ENCODE data around the gene HOXB7.

Gene HOXB7

DNA sequence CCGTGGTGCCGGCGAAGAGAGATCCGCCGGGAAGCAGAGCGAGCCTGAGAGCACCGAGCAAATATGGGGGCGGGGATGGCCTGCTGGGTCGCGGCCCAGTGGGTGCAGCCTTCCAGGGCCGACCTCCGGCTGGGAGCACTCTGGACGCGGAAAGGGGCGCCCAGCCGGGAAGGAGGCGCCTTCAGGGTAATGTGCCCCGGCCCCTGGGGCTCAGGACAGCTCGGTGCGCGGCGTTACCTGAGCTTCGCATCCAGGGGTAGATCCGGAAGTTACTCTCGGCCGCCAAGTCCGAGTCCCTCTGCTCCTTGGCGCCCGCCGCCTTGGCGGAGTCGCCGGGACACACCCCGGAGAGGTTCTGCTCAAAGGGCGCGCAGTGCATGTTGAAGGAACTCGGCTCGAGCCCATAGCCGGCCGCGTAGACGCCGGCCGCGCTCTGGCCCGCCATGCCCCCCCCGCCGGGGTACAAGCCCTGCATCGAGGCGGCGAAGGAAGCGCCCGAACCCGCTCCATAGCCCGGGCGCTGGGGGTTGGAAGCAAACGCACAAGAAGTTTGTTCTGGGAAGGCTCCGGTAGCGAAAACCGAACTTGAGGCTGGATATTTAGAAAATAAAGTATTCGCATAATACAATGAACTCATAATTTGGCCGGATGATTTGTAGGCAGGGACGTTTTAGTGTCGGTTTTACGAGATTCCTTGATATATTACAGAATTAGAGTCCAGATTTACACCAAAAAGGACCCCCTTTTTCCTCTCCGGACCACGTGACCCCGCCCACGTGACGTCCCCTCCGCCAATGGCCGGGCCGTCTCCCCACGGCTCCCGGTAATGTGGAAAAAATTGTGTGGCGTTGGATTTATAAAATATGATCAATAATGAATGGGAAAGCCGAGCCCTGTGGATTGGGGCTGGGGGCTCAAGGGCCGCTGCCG, at the start of gene HOXB7:
TSS of gene HOXB7 (minus strand) at position 736 of the 930 bp plus-strand sequence. CDS start at position 637, 99 bp downstream.
- in situ Hi-C loops (cut with HindIII; ENCODE audit: low sequenced_read_pairs): no loop called here
- TF ChIP-seq, protein P1, sequence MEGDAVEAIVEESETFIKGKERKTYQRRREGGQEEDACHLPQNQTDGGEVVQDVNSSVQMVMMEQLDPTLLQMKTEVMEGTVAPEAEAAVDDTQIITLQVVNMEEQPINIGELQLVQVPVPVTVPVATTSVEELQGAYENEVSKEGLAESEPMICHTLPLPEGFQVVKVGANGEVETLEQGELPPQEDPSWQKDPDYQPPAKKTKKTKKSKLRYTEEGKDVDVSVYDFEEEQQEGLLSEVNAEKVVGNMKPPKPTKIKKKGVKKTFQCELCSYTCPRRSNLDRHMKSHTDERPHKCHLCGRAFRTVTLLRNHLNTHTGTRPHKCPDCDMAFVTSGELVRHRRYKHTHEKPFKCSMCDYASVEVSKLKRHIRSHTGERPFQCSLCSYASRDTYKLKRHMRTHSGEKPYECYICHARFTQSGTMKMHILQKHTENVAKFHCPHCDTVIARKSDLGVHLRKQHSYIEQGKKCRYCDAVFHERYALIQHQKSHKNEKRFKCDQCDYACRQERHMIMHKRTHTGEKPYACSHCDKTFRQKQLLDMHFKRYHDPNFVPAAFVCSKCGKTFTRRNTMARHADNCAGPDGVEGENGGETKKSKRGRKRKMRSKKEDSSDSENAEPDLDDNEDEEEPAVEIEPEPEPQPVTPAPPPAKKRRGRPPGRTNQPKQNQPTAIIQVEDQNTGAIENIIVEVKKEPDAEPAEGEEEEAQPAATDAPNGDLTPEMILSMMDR (IDR thresholded peaks at IDR 0.05; ENCODE audit: low read depth, low read length): no peak
- peak within 1 kb of the TSS; percentile 75 for H3K4me3 ChIP-seq (ENCODE audit: low read depth, low read length)
- DNase-seq (ENCODE audit: low read depth, low spot score): peak; percentile 80

DNA sequence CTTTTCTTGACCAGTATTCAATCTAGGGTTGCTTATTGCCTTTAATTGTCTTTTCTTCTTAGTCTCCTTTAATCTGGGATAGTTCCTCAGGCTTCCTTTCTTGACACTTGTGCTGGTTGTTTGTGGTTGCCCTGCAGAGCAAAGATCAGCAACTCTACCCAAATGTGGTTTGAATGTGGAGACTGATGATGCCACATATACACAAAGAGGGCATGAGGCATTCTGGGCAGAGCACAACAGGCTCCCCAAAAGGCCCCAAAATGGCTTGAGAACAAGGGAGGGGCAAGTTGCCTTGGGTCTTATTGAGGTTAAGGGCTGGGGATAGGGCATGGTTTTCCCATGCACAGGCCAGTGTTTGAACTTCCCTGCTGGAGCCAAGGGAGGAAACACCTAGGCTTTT, 45.1 kb upstream of the HOXB7 start:
- no peak overlapping the region for H3K4me3 ChIP-seq (ENCODE audit: low read depth, low read length)
- no peak for DNase-seq (ENCODE audit: low read depth, low spot score)
- TF ChIP-seq, protein P1 (IDR thresholded peaks at IDR 0.05; ENCODE audit: low read depth, low read length): no peak
- in situ Hi-C loops (cut with HindIII; ENCODE audit: low sequenced_read_pairs): no loop called here

DNA sequence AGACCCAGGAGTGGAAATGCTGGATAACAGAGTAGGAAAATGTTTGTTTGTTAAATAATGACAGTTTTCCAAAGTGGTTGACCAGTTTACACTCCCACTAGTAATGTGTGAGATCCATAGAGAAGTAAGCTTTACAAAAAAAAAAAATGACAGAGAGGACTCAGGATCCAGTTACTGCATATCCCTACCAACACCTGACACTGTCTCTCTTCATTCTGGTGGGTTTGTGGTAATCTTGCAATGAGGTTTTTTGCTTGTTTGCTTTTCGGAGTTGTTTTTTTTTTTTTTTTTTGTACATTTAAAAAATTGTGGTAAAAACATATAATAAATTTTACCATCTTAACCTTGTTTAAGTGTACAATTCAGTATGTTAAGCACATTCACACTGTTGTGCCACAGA, 38.9 kb upstream of the HOXB7 start:
- TF ChIP-seq, protein P1 (IDR thresholded peaks at IDR 0.05; ENCODE audit: low read depth, low read length): no peak
- in situ Hi-C loops (cut with HindIII; ENCODE audit: low sequenced_read_pairs): no loop called here
- H3K4me3 ChIP-seq (ENCODE audit: low read depth, low read length): no peak overlapping the region
- DNase-seq (ENCODE audit: low read depth, low spot score): no peak

DNA sequence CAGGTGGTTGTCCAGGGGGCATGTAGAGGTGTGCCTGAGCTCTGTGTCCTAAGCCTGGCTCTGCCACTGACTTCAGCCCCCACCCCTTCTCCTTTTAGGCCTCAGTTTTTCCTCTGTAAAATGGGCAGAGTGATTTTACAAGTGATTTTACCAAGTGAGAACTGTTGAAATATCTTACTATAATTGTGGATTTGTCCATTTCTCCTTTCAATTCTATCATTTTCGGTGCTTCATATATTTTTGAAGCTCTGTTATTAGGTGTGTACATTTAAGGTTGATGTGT, 37.1 kb upstream of the HOXB7 start:
- TF ChIP-seq, protein P1 (IDR thresholded peaks at IDR 0.05; ENCODE audit: low read depth, low read length): no peak
- in situ Hi-C loops (cut with HindIII; ENCODE audit: low sequenced_read_pairs): no loop called here
- no peak for DNase-seq (ENCODE audit: low read depth, low spot score)
- no peak overlapping the region for H3K4me3 ChIP-seq (ENCODE audit: low read depth, low read length)

DNA sequence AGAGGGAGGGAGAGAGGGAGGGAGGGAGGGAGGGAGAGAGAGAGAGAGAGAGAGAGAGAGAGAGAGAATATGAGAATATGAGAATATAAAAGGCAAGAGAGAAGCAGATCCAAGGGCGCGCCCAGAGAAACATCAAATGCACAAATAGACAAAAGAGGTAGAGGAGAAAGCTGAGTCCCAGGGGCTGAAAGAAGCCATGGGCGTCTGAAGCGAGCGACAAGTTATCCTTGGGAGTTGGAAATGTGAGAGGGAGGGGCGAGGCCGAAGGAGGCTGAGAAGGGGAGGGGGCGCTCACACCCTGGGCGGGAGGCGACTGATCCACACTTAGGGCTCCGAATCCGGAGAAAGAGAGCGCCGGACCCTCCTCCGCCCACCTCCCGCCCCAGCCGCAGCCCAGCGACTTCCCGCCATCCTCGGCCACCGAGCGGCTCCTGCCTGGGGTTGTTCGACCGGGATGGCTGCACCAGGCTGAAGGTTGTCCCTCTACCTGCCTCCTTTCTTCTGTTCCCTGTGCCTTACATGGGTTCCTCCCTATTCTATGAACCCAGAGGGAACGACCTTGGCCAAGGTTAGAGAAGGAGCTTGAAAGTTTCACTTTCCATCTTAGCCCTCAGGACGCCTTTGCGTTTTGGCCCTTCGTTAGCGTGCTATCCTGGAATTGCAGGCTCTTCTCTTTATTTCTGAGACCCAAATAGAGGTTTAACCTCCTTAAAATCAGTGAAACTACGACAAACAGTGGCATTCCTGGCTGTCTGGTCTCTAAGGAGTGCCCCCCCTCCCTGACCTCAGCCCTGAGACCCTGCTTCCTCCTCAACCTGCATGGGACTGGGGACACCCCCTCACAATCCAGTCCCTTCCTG, 36.5 kb upstream of the HOXB7 start:
- TF ChIP-seq, protein P1 (IDR thresholded peaks at IDR 0.05; ENCODE audit: low read depth, low read length): no peak
- peak overlapping the region; percentile 48 for H3K4me3 ChIP-seq (ENCODE audit: low read depth, low read length)
- in situ Hi-C loops (cut with HindIII; ENCODE audit: low sequenced_read_pairs): no loop called here
- DNase-seq (ENCODE audit: low read depth, low spot score): peak; percentile 30

DNA sequence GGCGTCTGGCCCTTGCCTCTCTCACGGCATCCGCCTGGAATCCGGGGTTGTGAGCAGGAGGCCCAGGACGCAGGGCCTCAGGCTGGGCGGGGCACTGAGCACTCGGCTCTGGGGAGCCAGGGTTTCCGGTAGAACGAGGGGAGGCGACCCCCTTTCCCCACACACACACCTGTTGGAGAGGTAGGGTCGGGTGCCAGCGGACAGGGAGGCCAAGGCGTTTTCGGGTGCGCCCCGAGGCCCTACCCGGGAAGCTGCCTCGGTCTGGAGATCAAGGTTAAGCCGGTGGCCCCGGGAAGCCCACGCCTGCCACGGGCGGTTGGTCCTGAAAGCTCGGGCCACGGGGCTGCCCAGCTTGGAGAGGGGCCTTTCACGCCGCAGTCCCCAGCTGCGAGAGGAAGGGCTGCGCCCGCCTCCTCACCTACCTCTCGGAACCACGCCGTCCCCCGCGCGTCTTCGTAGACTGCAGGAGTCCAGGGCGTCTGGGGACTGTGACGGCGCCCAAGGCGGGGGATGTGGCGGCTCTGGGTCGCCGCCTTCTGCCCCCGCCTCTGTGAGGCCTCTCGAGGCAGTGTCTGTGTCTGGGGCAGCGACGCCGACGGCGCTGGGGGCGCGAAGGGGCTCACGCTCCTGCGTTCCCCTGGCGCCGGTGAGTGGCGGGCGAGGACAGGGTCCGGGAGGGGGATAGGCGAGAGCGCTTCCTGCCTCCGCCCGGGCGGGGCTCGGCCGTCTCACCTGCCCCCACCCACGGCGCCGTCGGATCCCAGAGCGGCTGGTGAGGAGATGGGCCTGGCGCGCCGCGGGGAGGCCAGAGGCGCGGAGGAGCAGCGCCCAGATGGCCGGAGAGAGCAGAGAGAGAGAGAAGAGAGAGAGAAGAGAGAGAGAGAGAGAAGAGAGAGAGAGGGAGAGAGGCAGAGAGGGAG, 35.6 kb upstream of the HOXB7 start:
- peak overlapping the region; percentile 48 for H3K4me3 ChIP-seq (ENCODE audit: low read depth, low read length)
- TF ChIP-seq, protein P1 (IDR thresholded peaks at IDR 0.05; ENCODE audit: low read depth, low read length): no peak
- in situ Hi-C loops (cut with HindIII; ENCODE audit: low sequenced_read_pairs): no loop called here
- peak; percentile 39 for DNase-seq (ENCODE audit: low read depth, low spot score)
